Measurements from ENCODE around the gene POLE.

The POLE gene

DNA sequence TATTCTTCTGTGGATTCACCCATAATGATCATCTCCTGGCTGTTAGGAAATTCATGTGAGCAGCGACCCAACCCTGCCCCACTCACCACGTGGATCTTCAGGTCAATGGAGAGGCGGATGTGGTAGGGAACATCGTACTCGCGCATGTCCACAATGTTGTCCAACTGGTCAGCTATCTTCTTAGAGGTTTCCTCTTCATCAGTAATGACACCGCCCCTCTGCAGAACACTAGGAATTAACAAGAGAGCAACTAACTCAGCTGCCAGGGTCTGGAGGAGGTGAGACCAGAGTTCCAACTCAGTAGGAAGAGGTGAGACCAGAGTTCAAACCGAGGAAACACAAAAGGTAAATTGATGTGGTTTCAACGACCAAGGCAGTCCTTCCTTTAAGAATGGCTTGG lies 9.7 kb downstream of the POLE start:
- DNase-seq (ENCODE audit: low spot score): no peak

DNA sequence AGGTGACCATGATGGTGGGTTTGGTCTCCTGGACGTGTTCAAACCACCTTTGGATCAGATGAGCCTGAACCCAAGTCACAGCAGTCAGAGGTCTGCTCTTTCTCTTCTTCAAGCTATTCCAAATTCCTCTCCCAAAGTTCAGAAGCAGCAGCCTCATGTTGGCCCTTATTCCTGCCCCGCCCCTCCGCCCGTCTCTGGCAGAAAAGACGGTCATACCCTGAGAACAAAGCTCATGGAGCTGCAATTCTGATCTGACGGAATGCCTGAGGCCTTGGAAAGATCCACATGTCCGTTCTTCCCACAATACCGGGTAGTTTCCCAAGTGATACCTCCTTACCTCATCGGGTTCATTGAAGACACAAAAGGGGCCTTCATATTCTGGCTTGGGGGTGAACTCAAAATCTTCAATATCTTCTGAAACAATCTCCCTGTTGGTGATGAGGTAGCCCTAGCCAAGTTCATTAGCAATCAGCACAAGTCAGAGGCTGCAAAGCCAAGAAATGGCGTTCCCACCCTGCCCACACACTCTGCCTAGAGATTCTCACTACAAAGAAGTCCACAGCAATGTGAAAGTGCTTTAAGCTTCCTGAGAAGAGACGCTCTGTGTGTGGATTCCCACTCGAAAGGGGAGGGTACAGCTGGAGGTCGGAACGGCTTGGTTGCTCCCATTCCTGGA lies 11.2 kb downstream of the POLE start:
- no peak for DNase-seq (ENCODE audit: low spot score)

DNA sequence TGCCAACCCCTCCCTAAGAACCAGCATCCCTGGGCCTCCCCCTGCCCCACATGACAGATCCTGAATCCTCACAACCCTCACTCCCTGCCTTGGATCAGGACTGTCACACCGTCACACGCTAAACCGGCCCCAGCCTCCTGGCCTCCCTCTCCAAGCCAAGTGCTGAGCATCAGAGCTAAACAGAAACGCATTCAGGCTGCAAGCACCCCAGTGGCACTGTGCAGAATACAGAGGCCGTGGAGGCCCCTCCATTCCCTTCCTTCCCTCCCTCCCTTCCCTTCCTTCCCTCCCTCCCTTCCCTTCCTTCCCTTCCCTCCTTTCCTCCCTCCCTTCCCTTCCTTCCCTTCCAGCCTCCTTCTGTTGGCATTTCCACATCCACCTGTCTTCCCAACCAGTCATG lies 12.6 kb downstream of the POLE start:
- DNase-seq (ENCODE audit: low spot score): no peak

DNA sequence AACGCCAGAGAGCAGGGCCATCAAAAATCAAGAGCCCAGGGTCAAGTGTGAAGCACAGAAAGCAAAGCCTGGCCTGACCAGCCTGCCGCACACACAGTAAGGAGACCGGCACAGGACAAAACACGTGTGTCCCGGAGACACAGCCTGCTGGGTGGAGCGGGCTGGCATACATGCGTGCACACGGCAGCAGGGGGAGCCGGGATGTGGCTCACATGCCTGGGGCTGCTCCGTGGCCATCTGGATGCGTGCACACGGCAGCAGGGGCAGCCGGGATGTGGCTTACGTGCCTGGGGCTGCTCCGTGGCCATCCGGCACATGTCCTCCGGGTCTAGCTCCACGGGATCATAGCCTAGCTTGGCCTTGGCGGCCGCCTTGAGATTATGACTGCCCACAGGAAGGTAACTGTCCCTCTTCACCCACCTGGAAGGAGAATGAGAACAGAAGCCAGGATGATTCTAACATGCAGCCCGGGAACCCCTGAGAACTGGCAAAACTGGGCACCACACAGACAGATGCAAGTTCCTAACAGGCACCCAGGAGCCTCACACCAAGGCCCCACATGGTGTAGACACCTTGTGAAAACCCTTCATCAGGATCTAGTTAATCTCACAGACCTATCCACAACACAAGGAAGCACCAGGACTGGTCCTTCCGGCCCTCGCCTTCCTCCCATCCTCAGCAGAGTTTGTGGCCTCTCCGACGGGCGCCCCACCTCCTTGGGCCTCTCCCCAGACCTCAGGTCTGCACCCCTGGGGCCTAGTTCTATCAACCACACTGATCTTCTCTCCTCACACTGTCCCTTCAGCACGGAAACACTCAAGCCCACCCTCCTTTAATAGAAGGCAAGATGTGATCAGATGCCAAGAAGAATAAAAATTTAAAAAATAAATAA lies 13.6 kb downstream of the POLE start:
- DNase-seq (ENCODE audit: low spot score): no peak

DNA sequence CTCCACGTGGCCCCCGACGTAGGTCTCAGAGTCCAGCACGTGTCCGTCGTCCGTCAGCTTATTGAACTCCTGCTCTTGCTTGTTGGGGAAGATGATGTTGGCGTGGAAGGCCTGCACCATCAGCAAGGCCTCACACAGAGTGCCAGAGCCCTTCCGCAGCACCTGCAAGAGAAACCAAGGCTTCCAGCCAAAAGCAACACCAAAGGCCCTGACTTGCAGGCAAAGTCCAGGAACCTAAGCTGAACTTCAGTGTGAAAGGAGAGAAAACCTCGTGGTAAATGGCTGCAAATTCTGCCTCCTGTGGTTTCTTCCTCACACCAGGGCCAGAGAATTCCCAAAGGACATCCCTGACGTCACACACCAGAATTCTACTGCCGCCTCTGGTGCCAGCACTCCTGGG lies 14.5 kb downstream of the POLE start:
- DNase-seq (ENCODE audit: low spot score): no peak

DNA sequence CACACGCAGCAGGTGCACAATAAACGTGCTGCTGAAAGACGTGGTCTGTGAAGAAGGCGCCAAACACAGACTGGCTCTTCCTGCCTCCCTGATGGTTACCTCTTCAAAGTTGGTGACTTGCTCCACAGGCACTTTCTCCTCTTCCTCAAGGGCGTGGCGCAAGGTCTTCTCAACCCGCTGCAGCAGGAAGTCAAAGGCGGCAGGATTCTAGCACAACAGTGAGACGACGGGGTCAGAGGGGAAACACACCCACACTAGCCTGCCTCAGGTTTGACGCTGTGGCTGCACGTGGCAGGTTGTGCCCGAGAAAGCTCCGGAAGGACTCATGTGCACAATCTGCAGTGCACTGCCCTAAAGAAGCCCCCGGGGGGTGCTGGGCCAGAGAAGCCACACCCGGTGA lies 15.0 kb downstream of the POLE start:
- no peak for DNase-seq (ENCODE audit: low spot score)

DNA sequence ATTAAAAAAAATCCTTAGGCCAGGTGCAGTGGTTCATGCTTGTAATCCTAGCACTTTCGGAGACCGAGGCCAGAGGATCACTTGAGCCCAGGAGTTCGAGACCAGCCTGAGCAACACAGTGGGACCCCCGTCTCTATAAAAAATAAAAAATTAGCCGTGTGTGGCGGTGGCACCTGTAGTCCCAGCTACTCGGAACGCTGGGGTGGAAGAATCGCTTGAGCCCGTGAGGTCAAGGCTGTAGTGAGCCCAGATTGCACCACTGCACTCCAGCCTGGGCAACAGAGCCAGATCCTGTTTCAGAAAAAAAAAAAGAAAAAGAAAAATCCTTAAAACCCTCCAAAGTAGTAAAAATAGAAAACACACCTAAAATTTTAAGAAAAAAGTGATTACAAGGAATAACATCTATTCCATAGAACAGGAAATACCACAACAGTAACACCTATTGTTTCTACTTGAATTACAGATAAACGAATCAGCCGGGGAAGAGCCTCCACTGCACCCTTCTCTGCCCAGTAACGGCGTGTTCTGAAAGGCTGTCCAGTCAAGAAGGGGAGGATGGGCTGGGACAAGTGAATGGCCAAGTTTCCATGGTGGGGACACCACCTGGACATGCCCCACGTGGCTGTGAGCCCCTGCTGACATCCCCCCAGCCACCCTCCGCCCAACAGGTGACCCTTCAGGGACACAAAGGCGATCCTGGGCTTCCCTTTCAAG lies 17.8 kb downstream of the POLE start:
- DNase-seq (ENCODE audit: low spot score): no peak

DNA sequence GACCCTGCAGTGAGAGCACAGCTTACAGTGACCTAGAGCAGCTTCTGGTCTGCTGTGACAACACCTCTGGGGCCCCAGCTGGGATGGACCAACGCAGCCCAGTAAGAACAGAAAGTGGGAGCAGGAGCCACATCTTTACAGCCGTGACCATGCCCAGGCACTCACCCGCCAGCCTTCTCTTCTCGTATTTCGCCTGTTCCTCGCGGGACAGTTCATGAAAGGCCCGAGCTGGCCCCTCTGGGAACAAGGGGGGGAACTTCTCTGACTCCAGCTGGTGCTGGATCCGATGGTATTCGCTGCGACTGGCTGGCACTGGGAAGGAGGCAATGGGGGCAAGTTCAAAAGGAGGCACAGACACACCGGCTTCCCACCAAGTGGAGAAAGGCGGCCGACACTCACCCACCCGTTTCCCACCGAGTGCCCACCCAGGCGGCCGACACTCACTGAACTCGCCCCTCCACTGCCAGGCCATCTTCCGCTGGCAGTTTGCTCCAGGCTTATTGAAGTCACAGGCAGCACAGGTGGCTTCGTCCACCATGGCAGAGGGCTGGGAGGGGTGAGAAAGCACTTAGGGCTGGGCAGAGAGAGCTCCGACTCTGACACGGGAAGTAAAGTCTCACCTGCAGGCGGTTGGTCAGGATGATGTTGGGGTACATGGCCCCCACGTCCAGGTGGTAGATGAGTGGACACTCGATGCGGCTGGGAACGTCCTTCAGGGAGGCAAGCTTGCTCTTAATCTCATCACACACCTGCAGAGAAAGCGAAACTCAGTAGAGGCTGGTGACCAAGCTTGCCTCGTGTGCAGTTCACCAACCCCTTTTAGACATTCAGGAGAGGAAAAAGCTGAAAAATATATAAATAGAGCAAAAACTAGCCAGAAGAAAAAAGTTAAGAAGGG lies 18.7 kb downstream of the POLE start:
- no peak for DNase-seq (ENCODE audit: low spot score)

DNA sequence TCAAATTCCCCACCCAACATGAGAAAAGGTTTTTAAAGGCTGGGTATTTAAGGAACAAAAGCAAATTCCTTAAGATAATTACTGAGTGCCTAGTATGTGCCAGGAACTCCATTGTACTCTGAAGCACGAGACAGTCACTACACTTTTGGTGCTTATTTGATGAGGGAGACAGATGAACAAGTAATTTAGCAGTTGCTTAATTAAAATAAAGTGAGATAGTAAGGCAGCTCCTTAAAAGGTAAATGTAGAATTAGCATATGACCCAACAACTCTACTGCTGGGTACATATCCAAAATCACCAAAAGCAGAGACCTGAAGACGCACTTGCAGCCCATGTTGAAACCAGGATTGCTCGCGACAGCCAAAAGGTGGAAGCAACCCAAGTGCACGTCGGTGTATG lies 21.3 kb downstream of the POLE start:
- DNase-seq (ENCODE audit: low spot score): no peak

DNA sequence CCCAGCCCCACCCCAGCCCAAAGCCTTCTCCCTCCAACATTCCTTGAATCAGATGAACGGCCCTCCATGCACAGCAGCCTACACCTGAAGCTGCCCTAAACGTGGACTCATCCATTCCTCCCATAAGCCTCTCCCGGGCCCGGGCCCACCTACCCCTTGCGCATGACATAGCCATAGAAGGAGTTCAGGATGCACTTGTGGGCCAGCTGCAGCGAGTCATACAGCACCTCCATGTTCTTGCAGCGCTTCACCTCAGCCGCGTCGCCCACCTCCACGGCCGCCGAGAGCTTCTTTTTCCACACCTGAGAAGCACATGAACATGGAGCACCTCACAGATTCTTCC lies 22.0 kb downstream of the POLE start:
- no peak for DNase-seq (ENCODE audit: low spot score)

DNA sequence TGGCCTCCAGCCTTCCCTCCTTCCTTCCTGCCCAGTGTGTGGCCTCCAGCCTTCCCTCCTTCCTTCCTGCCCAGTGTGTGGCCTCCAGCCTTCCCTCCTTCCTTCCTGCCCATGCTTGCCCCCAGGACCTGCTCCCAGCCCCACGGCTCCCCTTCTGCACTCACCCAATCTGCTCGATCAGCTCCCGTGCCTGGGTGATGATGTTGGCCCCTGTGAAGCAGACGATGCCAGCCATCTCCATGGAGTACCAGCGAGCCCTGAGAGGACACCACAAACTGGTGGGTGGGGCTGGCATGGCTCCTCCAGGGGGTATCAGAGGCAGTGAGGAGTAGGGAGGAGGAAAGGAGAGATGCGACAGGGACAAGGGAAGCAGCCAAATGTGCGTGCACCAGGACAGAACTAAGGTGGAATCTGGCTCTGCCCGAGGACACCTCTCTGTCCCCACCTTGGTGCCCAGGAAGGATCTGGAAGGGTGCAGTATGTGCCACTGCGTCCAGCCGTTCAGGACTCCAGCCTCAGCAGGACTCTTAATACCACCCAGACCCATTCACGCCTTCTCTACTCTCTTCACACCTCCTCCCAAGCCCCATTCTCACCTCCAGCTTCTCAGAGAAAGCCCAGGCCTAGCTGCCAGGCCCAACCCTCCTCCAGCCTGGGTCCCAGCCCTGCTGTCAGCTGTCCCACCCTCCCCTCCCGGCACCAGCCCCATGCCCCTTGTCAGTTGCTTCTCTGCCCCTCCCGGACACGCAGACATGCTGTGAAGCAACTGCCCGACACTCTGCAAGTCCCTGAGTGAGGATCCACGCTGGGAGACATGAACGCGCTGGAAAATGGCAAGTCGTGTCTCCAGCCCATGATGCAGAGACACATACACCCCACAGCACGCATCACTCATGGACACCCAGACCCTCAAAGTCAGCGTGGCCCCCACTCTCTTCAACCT lies 22.7 kb downstream of the POLE start:
- DNase-seq (ENCODE audit: low spot score): no peak

DNA sequence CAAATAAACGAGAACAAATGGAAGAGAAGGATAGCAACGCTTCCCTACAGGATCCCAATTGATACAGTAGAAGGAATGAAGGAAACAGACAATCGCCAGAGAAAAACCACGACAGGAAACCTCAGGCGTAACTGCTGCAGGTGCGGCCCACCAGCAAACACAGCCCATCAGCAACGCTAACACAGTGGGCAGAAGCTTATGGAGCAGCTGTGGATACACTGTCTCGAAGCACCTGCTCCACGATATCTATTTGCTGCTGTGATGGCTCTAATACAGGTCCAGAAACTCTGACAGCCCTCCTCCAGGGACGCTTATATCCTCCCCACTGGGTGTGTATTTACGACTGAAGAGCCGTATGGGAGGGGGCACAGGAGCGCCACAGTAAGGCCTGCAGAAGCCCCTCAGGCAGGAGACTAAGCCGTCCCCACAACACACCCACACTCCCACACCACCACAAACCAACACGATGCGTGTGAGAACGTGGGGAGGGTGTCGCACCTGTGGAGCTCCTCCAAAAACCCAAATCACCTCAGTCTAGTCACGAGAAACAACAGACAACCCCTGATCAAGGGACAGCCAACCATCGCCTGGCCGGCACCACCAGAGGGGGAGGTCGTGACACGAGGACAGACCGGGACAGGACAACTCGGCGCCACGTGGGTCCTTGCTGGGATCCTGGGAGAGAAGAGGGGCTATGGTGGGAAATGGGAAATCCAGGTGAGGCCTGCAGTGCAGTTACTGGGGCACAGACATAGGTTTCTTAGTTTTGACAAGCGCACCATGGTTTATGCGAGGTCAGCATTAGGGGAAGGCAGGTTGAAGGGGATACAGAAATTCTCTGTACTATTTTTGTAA lies 24.0 kb downstream of the POLE start:
- DNase-seq (ENCODE audit: low spot score): no peak

DNA sequence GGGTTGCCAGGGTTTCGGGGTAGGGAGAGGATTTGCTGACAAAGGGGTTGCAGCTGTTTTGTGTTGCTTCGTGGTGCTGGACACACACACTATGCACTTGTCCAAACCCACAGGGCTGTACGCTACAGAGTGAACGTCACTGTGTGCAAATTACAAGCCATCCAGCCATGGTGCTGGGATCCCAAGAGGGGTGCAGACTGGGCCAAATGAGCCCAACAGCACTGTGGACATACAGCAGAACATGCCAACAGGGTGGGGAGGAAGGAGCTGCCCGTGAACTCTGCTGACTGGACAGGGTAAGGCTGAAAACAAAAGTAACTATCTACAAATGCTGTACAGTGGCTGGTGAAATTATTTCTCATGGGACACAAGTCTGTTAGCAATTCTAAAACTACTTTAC lies 25.2 kb downstream of the POLE start:
- no peak for DNase-seq (ENCODE audit: low spot score)

DNA sequence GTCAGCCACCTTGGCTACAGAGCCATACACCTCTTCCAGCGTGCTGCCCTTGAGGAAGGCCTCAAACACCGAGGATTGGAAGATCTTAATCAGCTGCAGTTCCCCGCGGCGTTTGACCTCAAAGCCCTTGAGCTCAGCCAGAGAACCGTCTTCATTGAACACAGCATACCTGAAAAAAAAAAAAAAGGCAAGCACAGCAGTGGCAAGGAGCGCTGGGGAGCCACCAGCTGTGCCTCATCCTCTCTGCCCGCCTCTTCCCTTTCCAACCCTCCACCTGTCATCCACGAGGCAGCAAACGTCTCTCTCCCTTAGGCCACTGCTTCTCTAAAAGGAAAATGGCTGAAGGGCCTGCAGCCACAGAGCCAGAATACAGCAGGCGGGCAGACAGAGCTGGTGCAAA lies 26.1 kb downstream of the POLE start:
- DNase-seq (ENCODE audit: low spot score): no peak

DNA sequence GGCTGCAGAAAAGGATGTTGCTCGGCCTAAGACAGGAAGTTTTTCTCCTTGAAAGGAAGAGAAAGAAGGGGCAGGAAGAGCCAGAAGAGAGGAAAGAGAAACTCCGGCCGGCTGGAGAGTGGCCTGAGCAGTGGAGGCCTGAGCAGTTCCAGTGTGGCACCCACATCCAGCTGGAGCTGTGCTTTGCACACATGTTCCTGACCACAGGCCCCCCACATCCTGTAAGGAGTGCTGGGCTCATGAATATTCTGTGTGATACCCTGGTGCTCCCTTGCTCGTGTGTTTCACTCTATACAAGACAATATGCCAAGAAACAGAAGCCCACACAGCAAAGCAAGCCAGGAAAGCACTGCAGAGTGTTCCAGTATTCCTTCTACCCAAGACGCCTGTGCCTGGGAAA lies 27.1 kb downstream of the POLE start:
- no peak for DNase-seq (ENCODE audit: low spot score)

DNA sequence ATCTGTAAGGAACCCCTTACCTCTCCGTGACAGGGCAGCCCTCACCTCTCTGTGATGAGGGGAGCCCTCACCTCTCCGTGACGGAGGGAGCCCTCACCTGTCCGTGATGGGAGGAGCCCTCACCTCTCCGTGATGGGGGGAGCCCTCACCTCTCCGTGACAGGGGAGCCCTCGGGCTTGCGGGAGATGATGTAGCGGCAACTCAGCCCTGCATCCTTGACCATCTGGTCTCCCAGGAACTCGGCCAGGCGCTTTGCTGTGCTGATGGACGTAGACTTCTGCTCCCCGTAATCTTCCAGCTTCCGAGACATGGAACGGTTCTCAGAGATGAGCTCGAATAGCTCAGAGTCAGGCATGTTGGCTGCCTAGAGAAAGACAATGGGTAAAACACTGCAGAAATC lies 28.0 kb downstream of the POLE start:
- no peak for DNase-seq (ENCODE audit: low spot score)

DNA sequence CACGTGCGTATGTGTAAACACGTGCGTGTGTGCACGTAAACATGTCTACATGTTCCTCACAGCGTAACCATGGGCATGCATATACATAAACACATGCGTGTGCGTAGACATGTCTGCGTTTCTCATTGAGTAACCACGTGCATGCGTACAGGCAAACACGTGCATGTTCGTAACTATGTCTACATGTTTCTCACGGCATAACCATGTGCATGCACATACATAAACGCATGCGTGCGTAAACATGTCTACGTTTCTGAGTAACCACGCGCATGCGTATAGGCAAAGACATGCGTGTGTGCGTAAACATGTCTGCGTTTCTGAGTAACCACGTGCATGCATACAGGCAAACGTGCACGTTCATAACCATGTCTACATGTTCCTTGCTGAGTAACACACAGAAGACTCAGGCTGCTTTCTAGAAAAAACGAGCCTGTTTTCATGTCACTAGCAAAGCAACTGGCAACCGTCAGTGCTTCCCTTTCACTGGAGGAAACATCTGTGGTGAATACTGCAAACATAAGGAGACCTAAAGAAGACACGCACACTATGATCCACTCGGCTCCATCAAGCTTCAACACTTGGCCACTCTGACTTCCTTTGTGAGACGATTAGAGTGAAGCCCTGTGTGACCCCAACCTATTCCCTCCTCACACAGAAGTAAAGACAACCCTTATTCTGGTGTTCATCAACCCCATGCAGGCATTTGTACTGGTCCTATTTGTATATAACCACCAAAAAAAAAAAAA lies 28.8 kb downstream of the POLE start:
- no peak for DNase-seq (ENCODE audit: low spot score)

DNA sequence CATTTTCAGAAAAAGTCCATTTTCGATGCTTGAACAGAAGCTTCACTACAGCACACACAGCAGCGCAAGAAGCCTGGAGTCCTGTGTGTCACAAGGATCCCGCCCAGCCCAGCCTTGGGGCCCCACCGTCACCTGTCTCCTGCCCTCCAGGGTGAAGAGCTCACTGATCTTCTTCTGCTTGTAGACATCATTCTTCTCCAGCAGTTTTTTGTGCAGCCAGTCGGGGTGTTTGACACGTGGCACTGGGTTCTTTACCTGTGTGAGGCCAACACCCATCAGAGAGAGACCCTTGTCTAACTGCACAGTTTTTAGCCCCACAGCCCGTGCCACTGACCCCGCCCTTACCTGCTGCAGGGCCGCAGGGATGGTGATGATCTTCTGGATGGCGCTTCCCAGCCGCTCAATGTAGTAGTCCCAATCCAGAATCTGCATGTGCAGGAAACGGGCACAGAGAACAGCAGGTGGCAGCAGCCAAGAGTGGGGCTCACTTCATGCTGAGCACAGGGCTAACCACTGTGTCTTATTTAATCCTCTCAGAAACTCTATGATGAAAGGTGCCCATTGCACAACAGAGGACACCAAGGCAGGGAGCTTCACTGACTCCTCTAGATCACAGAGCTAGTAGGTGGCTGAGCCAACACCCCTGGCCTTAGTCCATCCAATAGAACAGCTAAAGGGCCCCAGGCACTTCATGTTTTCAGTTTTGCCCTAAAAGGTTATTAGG lies 30.0 kb downstream of the POLE start:
- no peak for DNase-seq (ENCODE audit: low spot score)
